Thyroid gland (tissue), 4 donors: Measurements from ENCODE around the gene MYO15A.

Experiments
- CTCF ChIP-seq, 6 experiments: fragments of 200-600 bp in 3 of 6; fragments of 450-650 bp in 3 of 6; sonication (generic) in 3 of 6; IDR thresholded peaks; one replicate each; pipeline ENCODE4 v1.5.1; 2016 to 2019; ENCODE audit warnings: antibody characterized with exemption in 6 of 6, mild to moderate bottlenecking in 2 of 6, inconsistent platforms in 1 of 6, moderate library complexity in 1 of 6
- POLR2A ChIP-seq, 2 donors: fragments of 450-650 bp; IDR thresholded peaks; one replicate each; pipeline ENCODE4 v1.6.1; 2017; ENCODE audit warnings: antibody characterized with exemption in 2 of 2, mild to moderate bottlenecking in 2 of 2, moderate library complexity in 1 of 2

GRCh38 chr17:18110636-18111145 lies 2.1 kb downstream of the MYO15A start:
- no peak for TF ChIP-seq CTCF (IDR thresholded peaks at IDR 0.05)
- no peak for TF ChIP-seq POLR2A (IDR thresholded peaks at IDR 0.05)
